Esophagus squamous epithelium (tissue), 5 donors: Measurements from ENCODE around the gene ZSWIM3. TPM values are rescaled to one million over a fixed set of nuclear protein-coding genes. Genes with fewer than 3 reads are reported as not detected.
"Not testable (repeated sequence)": the region's sequence is repeated elsewhere in the genome, so short reads cannot be mapped to it uniquely, and the experiment has no call there.

Source experiments
- DNase-seq: peaks from one replicate; lab custom pipeline; 2025; lab: John Stamatoyannopoulos, UW
- H3K27ac ChIP-seq, 4 donors: fragments of 200-600 bp; sonication (generic); one replicate each; pipeline ENCODE4 v1.5.1; 2016 to 2019; ENCODE audit warnings: mild to moderate bottlenecking in 1 of 4
- H3K27me3 ChIP-seq, 4 donors: fragments of 200-600 bp; sonication (generic); 1 replicate in 3 of 4; 2 replicates in 1 of 4; pipeline versions ENCODE4 v1.5.1 to v1.6.0; 2017 to 2021; ENCODE audit warnings: antibody characterized with exemption in 1 of 4
- H3K36me3 ChIP-seq, 3 donors: fragments of 200-600 bp; sonication (generic); one replicate each; pipeline ENCODE4 v1.5.1; 2016 to 2019
- H3K4me1 ChIP-seq, 3 donors: fragments of 200-600 bp; sonication (generic); one replicate each; pipeline ENCODE4 v1.5.1; 2017 to 2019
- H3K4me3 ChIP-seq, 4 donors: fragments of 200-600 bp; sonication (generic); 1 replicate in 3 of 4; 2 replicates in 1 of 4; pipeline ENCODE4 v1.5.1; 2016 to 2019; ENCODE audit warnings: mild to moderate bottlenecking in 2 of 4, moderate library complexity in 1 of 4
- H3K9me3 ChIP-seq, 3 donors: fragments of 200-600 bp; sonication (generic); one replicate each; pipeline ENCODE4 v1.5.1; 2016 to 2019
- CTCF ChIP-seq, 6 experiments: fragments of 450-650 bp in 4 of 6; fragments of 200-600 bp in 2 of 6; sonication (generic) in 2 of 6; IDR thresholded peaks; one replicate each; pipeline ENCODE4 v1.5.1; 2016 to 2019; ENCODE audit warnings: antibody characterized with exemption in 6 of 6, mild to moderate bottlenecking in 4 of 6, moderate library complexity in 4 of 6
- POLR2A ChIP-seq, 4 donors: fragments of 450-650 bp; IDR thresholded peaks; one replicate each; pipeline ENCODE4 v1.6.1; 2017; ENCODE audit warnings: antibody characterized with exemption in 4 of 4, mild to moderate bottlenecking in 4 of 4, moderate library complexity in 3 of 4
- WGBS, 2 donors: methylation state at CpG; one replicate each; pipeline ENCODE4 v1.1.5; 2018; 5-methylcytosine and 5-hydroxymethylcytosine counted together
- intact Hi-C: fragments of 100-400 bp; cut with DNase I; formaldehyde crosslinking; loops from one replicate; pipeline ENCODE4 v1.15.0; 2022
- total RNA-seq, 4 donors: library from RNA; depleted of rRNA; stranded (reverse); fragments of >200 nt; gene quantifications; one replicate each; pipeline ENCODE4 v1.1.0, GENCODE V29; 2016
- donor health status: DM: yes; HTN: yes; CAD: no.

The ZSWIM3 gene
- total RNA-seq, 4 donors from 2014 or later, result 1.1 to 3.2 (median 2.5) TPM

- Histone ChIP-seq H3K9me3 (no peaks in the 10 kb centered on the region), H3K27me3 (no peaks in the 10 kb centered on the region), H3K4me3 (no peak overlapping the region), H3K27ac (no peak overlapping the region), H3K4me1 (peaks cover 7 to 22% (median 17%) of the 10 kb centered on the region in 3 donors), H3K36me3 (peaks cover 3 to 94% (median 26%) of the 10 kb centered on the region in 3 donors)
- intact Hi-C loops, result loop anchor here (10.0 kb wide), 1 partner anchor 48 kb away; no protein-coding TSS in a partner anchor
- WGBS, 2 donors, result 84 to 85% methylated on average over 9 to 10 of the region's 14 CpGs
- TF ChIP-seq POLR2A (IDR thresholded peaks at IDR 0.05) (no peak), CTCF (IDR thresholded peaks at IDR 0.05) (no peak)
- DNase-seq, result no peak
Measured at GRCh38 chr20:45896641-45897161, 39.3 kb downstream of the ZSWIM3 start.

GRCh38 chr20:45897289-45897688, 39.9 kb downstream of the ZSWIM3 start:
- Histone ChIP-seq H3K27ac (no peak overlapping the region), H3K4me3 (no peak overlapping the region), H3K9me3 (no peaks in the 10 kb centered on the region), H3K27me3 (no peaks in the 10 kb centered on the region), H3K36me3 (peaks cover 3 to 100% (median 26%) of the 10 kb centered on the region in 3 donors), H3K4me1 (peaks cover under 1 to 16% (median 11%) of the 10 kb centered on the region in 3 donors)
- 62 to 78% methylated on average over 2 of the region's 2 CpGs for WGBS, 2 donors
- intact Hi-C loops, result loop anchor here (10.0 kb wide), 1 partner anchor 48 kb away; no protein-coding TSS in a partner anchor
- DNase-seq, result no peak
- TF ChIP-seq CTCF (IDR thresholded peaks at IDR 0.05) (no peak), POLR2A (IDR thresholded peaks at IDR 0.05) (no peak)

GRCh38 chr20:45897692-45898091, 40.3 kb downstream of the ZSWIM3 start:
- DNase-seq, result no peak
- no peak for TF ChIP-seq CTCF (IDR thresholded peaks at IDR 0.05)
- no peak for TF ChIP-seq POLR2A (IDR thresholded peaks at IDR 0.05)
- 94 to 97% methylated on average over 7 of the region's 7 CpGs for WGBS, 2 donors
- H3K9me3 ChIP-seq, result no peaks in the 10 kb centered on the region
- no peak overlapping the region for H3K27ac ChIP-seq
- H3K36me3 ChIP-seq, result peaks cover 3 to 100% (median 26%) of the 10 kb centered on the region in 3 donors
- intact Hi-C loops, result loop anchor here (10.0 kb wide), 1 partner anchor 47 kb away; no protein-coding TSS in a partner anchor
- no peak overlapping the region for H3K4me3 ChIP-seq
- no peaks in the 10 kb centered on the region for H3K27me3 ChIP-seq
- H3K4me1 ChIP-seq, result peaks cover 0 to 12% (median 7%) of the 10 kb centered on the region in 3 donors

GRCh38 chr20:45898285-45898684, 40.9 kb downstream of the ZSWIM3 start:
- Histone ChIP-seq H3K4me1 (peaks cover 0 to 6% (median 2%) of the 10 kb centered on the region in 3 donors), H3K9me3 (no peaks in the 10 kb centered on the region), H3K36me3 (peaks cover 0 to 100% (median 26%) of the 10 kb centered on the region in 3 donors), H3K4me3 (no peak overlapping the region), H3K27me3 (no peaks in the 10 kb centered on the region), H3K27ac (no peak overlapping the region)
- TF ChIP-seq CTCF (IDR thresholded peaks at IDR 0.05), result no peak
- no peak for DNase-seq
- intact Hi-C loops, result loop anchor here (10.0 kb wide), 1 partner anchor 47 kb away; no protein-coding TSS in a partner anchor
- WGBS, 2 donors, result 78 to 82% methylated on average over 9 of the region's 12 CpGs

GRCh38 chr20:45899046-45899835, 41.8 kb downstream of the ZSWIM3 start:
- intact Hi-C loops, result loop anchor here (10.0 kb wide), 1 partner anchor 46 kb away; no protein-coding TSS in a partner anchor
- no peaks in the 10 kb centered on the region for H3K4me1 ChIP-seq
- no peak overlapping the region for H3K4me3 ChIP-seq
- no peaks in the 10 kb centered on the region for H3K9me3 ChIP-seq
- WGBS, 2 donors, result 79 to 81% methylated on average over 8 to 10 of the region's 13 CpGs
- no peak for TF ChIP-seq POLR2A (IDR thresholded peaks at IDR 0.05)
- no peak for TF ChIP-seq CTCF (IDR thresholded peaks at IDR 0.05)
- no peaks in the 10 kb centered on the region for H3K27me3 ChIP-seq
- H3K27ac ChIP-seq, result no peak overlapping the region
- no peak for DNase-seq
- H3K36me3 ChIP-seq, result peaks cover 0 to 94% (median 26%) of the 10 kb centered on the region in 3 donors

- intact Hi-C loops, DNase-seq, H3K4me1 ChIP-seq, H3K27ac ChIP-seq, H3K9me3 ChIP-seq, H3K4me3 ChIP-seq, H3K27me3 ChIP-seq: not testable (repeated sequence)
- peaks cover 0 to 93% (median 17%) of the 10 kb centered on the region in 3 donors for H3K36me3 ChIP-seq
- 87 to 94% methylated on average over 6 of the region's 6 CpGs for WGBS, 2 donors
Measured at GRCh38 chr20:45901332-45901731, 43.9 kb downstream of the ZSWIM3 start.
